ENCODE data around the gene ANK3.

ANK3 gene

GRCh38 chr10:60141896-60142559 is 247.6 kb downstream of the ANK3 start:
- DNase-seq (ENCODE audit: low read depth in 1 of 2, low spot score in 1 of 2): no peak

- DNase-seq (ENCODE audit: low read depth in 1 of 2, low spot score in 1 of 2): no peak
Measured at GRCh38 chr10:60140651-60141632, 248.7 kb downstream of the ANK3 start.

GRCh38 chr10:60139798-60140566 is 249.7 kb downstream of the ANK3 start:
- no peak for DNase-seq (ENCODE audit: low read depth in 1 of 2, low spot score in 1 of 2)

GRCh38 chr10:60139290-60139689 is 250.4 kb downstream of the ANK3 start:
- DNase-seq (ENCODE audit: low read depth in 1 of 2, low spot score in 1 of 2): no peak

GRCh38 chr10:60138842-60139241 is 250.8 kb downstream of the ANK3 start:
- no peak for DNase-seq (ENCODE audit: low read depth in 1 of 2, low spot score in 1 of 2)

- no peak for DNase-seq (ENCODE audit: low read depth in 1 of 2, low spot score in 1 of 2)
Measured at GRCh38 chr10:60138026-60138425, 251.6 kb downstream of the ANK3 start.

- no peak for DNase-seq (ENCODE audit: low read depth in 1 of 2, low spot score in 1 of 2)
Measured at GRCh38 chr10:60137292-60137992, 252.2 kb downstream of the ANK3 start.

GRCh38 chr10:60135020-60135419 is 254.7 kb downstream of the ANK3 start:
- no peak for DNase-seq (ENCODE audit: low read depth in 1 of 2, low spot score in 1 of 2)

- DNase-seq (ENCODE audit: low read depth in 1 of 2, low spot score in 1 of 2): no peak
Measured at GRCh38 chr10:60134548-60134947, 255.1 kb downstream of the ANK3 start.

GRCh38 chr10:60130130-60130579 is 259.5 kb downstream of the ANK3 start:
- DNase-seq (ENCODE audit: low read depth in 1 of 2, low spot score in 1 of 2): no peak

- DNase-seq (ENCODE audit: low read depth in 1 of 2, low spot score in 1 of 2): no peak
Measured at GRCh38 chr10:60125895-60126294, 263.8 kb downstream of the ANK3 start.

GRCh38 chr10:60124536-60124935 is 265.1 kb downstream of the ANK3 start:
- DNase-seq (ENCODE audit: low read depth in 1 of 2, low spot score in 1 of 2): no peak

- no peak for DNase-seq (ENCODE audit: low read depth in 1 of 2, low spot score in 1 of 2)
Measured at GRCh38 chr10:60123668-60124067, 266.0 kb downstream of the ANK3 start.

GRCh38 chr10:60123172-60123571 is 266.5 kb downstream of the ANK3 start:
- DNase-seq (ENCODE audit: low read depth in 1 of 2, low spot score in 1 of 2): no peak

- no peak for DNase-seq (ENCODE audit: low read depth in 1 of 2, low spot score in 1 of 2)
Measured at GRCh38 chr10:60122190-60122589, 267.5 kb downstream of the ANK3 start.

- no peak for DNase-seq (ENCODE audit: low read depth in 1 of 2, low spot score in 1 of 2)
Measured at GRCh38 chr10:60114765-60115586, 274.7 kb downstream of the ANK3 start.

GRCh38 chr10:60110739-60111138 is 278.9 kb downstream of the ANK3 start:
- no peak for DNase-seq (ENCODE audit: low read depth in 1 of 2, low spot score in 1 of 2)

GRCh38 chr10:60107308-60107976 is 282.2 kb downstream of the ANK3 start:
- no peak for DNase-seq (ENCODE audit: low read depth in 1 of 2, low spot score in 1 of 2)

GRCh38 chr10:60105295-60105695 is 284.4 kb downstream of the ANK3 start:
- no peak for DNase-seq (ENCODE audit: low read depth in 1 of 2, low spot score in 1 of 2)
